NCI-H2029 treated with DMSO at 0.1 percent for 48 hours (cell line): ENCODE results near the gene TPH2.
A peak's percentile ranks its signal among the peaks of the same experiment; 100 is the strongest.

Experiments used
- DNase-seq: peaks from one replicate; lab custom pipeline; 2025; lab: John Stamatoyannopoulos, UW

Gene TPH2

DNA sequence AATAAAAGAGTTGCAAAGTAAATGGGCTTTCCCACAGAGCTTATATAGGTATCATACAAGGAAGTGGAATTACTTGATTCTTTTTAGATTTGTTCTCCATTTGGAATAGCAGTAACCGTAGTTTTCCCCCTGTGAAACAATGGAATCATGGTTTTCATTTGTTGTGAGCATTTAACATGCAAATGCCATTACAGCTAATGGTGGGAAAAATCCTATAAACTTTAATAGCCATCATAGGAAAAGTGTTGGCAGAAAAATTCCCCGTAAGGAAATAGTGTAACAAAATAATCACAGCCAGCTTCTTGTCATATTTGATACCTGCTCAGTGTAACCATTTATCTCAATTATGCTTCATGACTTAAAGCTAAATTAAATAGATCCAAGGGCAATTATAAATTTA, 95.3 kb downstream of the TPH2 start:
- no peak for DNase-seq

DNA sequence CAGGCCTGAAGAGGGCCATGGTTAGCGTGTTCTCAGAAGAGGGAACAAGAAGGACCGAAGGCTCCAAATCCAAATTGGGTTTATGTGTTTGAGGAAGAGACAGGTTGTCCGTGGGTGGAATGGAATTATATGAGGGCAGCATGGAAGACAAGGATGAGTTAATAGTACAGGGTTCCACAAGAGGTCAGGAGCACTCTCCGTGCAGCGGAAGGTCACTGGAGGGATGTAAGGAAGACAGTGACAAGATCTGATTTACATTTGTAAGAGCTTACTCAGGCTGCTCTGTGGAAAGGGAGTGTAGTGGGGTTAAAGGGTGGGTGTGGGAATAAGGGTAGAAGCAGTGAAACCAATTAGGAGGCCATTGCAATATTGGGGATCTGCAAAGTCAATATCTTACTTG, 97.0 kb downstream of the TPH2 start:
- DNase-seq = no peak

DNA sequence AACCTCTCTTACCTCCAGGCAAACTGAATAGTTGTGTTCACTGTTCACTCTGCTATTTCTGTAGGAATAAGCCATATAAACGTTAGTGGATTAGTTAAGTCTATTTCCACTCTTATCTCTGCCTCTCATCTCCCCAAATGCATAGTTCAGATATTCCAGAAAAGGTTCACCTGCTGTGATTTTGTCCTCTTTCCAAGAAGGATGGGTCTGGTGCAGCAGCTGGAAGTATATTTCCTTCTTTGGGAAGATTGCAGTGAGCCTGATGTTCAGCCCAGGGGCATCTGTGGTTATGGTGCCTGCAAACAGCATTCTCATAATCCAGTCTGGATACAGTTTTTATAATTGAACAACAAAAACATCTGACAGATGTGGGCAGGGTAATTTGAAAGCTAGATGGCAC, 97.7 kb downstream of the TPH2 start:
- DNase-seq = no peak

DNA sequence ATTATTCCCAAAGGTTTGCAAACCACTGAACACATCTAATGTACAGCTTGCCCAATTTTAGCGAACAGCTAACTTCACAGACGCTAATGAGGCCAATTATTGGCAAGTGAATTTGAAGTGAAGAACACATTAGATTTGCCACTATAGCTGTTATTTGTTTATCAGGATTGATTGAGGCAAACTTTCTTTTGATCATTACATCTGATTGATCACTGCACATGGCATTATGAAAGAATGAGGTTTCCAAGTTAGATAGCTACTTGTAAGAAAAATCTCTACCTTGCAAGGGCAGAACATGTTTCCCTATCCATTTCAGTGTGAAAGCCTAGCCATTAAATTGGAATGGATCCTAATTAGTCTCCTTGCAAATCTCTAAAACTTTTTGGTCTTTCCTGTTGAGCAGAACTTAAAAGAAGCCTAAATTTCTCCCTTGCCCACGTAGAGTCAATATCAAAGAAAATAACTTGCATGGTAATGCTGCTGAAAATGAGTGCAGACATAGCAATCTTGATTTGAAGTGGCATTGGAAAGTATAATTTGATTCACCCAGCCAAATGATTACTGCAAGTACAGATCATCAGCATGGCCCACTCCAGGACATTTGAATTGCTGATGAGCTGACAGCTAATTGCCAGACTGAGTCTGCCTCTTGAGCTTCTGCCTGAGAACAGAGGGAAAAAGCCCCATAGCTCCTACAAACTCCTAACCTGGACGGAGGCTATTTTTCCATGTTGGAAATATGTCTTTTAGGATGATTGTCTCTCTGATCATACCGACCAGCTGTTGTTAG, 98.6 kb downstream of the TPH2 start:
- DNase-seq = no peak

DNA sequence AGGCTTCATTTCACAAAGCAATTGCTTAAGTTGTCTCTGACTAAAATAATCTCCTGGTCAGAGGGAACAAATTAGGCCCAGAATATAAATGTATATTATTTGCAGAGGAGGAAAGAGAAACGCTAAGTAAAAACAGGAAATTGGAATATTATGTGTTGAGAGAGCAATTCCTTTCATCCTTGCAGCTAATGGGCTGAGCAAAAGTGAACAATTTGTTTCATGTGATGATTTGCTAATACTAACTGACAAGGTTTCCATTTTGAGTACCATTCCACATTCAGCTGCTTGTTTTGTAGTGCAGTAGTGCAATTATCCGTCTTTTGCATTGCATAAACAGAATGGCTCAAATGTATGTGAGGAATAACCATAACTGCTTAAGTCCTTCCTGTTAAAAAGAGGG, 103.2 kb downstream of the TPH2 start:
- no peak for DNase-seq

DNA sequence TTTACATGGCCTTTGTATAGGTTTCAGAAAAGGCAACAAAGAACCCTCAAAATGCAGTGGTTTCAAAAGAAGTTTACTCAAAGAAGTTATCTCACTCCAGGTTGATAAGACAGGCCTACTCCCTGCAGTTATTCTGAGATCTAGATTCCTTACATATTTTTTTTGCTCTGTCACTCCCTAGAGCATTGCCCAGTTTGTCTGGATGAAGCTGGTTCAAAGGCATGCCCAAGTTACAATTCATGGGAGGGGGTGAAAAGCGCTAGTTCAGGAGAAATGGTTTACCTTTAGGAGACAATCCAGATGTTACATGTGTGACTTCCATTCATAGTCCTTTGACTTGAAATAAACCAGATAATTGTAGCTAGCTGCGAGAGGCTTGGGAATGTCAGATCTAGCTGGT, 115.0 kb downstream of the TPH2 start:
- DNase-seq = no peak

DNA sequence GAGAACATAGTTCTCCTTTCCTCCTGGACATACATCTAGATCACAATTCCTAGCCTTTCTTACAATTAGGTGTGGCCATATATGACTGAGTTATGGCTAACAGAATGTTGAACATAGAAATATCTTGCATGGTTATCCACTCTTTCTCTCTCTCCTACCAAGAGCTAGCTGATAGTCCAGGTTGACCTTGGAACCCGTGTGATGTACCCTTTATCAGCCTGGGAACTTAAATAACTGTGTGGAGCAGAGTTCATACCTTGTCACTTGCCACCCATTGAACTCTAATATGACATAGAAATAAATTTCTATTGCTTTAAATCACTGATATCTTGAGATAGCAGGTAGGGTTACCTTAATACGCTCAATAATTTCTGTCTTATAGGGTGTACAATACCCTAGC, 115.9 kb downstream of the TPH2 start:
- no peak for DNase-seq

DNA sequence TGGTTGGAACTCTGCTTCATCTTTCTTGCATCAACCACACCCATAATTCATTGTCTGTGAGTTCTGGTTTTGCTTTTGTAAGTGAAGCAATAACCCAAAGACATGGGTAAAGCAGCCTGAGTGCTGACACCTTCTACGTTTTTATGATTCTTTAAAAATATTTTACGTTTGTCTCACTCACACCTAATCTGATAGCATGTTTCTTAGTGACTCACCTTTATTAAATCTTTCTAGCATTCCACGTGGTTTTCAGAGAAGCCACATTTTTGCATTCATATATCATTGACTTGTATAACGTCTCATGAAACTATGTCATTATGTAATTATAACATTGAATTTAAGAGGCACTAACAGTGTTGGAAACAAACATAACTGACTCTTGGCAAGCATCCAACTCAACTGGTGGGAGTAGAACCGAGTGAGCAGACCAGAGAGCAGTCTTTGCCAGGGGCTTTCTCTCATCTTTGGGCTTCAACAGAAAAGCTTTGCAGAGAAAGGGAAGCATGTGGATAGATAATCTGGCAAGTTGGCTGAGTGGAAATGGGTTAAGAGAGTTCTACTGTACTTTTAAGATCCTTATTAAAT, 118.8 kb downstream of the TPH2 start:
- peak; percentile 20 for DNase-seq

DNA sequence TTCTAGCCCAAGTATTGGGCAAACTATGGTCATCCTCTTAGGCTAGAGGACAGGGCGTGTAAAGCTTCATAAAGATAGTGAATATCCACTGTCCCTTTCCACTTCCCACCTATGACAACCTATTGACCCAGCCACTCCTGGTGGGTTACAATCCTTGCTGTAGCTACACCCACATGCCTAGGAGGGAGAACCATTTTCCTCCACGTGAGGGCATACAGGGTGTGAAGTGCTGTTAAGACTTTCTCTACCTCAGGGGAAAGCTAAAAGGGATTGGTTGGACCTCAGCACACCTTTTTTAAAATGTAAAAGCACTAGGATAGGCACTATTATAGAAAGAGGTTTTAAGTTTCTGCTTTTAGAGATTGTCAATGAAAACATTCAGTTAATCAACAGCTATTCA, 124.4 kb downstream of the TPH2 start:
- no peak for DNase-seq

DNA sequence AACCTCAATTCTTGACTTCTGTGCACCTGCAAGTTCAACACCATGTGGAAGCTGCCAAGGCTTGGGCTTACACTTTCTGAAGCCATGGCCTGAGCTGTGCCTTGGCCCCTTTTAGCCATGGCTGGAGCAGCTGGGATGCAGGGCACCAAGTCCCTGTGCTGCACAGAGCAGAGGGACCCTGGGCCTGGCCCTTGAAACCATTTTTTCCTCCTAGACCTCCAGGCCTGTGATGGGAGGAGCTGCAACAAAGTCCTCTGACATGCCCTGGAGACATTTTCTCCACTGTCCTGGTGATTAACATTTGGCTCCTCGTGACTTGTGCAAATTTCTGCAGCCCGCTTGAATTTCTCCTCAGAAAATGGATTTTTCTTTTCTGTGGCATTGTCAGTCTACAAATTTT, 132.4 kb downstream of the TPH2 start:
- no peak for DNase-seq

DNA sequence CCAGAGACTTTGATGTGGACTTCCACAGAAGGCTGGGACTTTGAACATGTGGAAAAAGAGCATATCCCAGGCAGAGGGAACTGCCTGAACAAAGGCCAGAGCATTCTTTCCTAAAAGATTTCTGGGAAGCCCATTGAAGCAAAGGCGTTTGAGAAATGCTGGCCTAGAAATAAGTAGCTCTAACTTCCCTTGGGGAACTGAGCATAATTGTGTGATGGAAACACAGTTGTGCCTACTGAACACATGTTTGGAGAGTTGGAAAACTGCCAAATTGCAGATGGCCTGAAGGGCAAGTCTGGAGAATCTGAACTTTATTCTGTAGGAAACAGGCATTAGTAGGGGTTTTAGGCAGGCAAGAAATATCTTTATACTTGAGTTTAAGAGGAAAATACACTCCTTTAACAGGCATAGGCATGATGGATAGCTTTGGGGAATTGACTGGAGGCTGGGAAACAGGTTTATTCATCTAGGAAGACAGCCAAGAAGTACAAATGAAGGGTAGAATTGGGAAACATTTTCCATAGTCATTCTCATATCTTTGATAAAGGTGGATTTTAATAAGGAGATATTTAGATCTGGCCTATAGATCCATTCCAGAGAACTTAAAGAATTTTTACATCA, 134.1 kb downstream of the TPH2 start:
- DNase-seq = no peak

DNA sequence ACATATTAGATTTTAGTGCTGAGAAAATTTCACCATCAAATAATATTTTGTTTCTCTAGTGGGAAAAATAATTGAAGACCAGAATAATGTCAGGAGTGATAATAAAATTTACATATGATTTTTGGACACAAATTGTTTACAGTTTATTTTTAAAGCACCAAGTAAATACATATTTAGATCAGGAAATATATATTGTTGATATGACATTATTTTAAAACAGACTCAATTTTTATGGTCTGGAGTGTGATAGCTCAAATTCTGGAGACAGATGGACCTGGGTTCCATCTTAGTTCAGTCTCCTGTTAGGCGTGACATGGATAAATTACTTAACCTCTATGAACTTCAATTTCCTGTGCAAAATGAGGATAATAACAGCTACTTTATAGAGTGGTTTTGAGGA, 135.4 kb downstream of the TPH2 start:
- DNase-seq = no peak

DNA sequence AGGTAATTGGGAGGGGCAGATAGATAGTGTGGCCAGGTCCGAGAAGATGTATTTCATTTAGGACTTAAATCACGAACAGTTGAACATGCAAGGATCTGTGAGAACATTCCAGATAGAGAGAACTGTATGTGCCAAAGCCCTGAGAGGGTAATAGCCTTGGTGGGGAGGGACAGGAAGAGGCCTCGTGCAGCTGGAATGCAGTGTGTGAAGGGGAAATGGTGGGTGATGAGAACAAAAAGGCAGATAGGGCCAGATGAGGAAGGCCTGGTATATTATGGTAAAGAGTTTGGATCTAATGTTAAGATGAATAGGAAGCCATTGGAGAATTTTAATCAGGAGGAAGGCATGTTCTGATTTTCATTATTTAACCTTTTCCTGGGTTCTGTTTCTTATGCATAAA, 136.3 kb downstream of the TPH2 start:
- DNase-seq = no peak

DNA sequence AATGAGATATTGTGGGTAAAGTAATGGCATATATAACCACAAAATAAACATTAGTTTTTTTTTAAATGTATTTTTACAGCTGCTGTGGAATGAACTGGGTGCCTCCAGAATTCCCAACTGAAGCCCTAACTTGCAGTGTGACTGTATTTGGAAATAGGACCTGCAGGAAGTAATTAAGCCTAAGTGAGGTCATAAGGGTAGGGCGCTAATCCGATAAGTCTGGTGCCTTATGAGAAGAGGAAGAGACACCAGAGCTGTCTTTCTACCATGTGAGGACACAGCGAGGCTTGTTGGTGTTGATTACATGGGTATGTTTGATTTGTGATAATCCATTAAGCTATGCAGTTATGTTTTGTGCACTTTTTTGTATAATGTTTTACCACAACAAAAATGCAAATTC, 136.8 kb downstream of the TPH2 start:
- no peak for DNase-seq

DNA sequence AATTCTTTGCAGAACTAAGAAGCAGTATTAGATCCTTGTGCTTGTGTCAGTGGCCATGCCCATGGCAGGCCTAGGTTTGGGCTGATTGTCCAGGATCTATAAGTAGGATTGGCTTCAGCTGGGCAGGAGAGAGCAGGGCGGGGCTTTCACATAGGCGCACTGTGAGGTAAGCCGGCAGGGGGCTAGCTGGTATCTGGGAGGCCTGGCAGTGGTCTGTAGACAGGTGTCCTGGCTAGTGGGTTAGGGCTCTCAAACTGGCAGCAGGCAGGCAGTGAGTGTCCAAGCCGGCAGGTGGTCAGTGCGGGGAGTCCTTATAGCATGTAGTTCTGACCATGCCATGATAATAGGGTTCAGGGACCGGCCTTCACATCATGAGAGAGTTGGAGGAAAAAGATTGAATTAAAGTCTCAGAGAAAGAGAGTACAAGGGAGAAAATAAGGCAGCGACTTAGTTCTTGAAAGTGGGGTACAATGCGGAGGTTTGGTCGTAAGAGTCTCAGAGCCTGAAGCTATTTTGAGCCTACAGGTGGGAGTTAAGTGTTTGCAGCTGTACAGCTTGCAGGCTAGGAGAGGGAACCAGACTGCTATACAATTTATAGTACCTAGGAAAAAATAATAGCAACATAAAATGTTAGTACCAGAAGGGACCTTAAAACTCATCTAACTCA, 137.4 kb downstream of the TPH2 start:
- DNase-seq = no peak

DNA sequence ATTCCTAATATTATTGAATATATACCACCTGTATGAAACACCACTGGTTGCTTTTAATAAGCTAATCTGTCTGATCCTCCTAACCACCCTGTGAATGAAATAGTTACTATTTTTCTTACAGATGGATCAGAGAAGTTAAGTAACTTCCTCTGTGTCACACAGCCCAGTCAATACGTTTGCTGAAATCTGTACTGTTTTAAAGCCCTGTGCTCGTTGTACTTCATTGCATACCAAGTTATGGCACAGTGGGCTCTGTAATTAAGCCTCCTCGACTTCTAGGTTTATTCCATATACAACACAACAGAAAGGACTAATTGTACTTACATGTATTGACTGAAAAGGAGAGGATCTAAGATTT, 137.9 kb downstream of the TPH2 start:
- no peak for DNase-seq

DNA sequence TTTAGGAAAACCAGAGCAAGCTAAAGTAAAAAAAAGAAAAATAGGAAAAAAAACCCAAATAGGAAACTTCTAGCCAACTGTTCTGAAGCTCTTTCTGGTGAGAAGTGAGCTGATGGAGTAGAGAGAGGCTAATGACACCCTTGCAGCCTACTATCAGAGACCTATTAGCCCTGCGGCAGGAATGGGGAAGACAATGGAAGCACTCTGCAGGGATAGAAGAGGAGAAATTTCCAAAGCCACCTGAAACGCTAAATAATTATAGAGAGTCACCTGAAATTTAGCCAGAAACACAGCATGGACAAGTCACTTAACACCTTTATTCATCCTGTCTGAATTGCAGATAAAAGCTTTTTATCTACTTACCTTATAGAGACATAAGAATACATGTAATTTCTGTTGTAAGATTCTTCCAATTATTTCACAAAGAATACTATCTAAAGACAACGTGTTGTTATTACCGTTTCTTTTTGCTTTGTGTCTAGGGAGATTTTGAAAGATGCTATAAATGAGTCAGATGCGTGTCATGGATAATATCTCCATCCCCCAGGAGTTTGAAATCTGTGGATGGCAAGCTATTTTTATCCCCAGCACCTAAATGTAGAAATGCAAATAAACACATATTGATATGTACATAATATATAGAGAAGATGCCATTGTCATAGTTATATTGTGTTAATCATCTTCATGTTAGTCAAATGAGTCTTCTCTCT, 138.6 kb downstream of the TPH2 start:
- DNase-seq = no peak

DNA sequence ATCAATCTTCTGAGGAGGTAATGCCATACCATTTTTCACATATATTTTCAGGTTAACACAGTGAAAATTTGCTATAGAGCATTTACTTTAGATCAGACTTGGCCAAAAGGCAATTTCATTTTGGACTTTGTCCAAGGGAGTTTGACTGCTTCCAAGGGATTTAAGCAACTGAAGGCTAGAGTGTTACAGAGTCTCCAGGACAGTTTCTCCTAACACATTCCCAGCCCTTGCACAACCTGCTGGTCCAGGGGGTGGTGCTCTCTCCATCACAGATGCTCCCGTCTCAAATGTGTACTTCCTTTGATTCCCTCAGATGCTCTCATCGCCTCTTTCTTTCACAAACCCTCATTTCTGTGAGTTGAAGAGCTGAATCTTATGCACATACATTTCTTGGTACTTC, 143.1 kb downstream of the TPH2 start:
- DNase-seq = no peak
